ENCODE data around the gene HPN. TPM values are rescaled to one million over a fixed set of nuclear protein-coding genes. Genes with fewer than 3 reads are reported as not detected.

Gene HPN
- total and polyA plus RNA-seq, 2 donors (not counting 3 experiments of a cell fraction or from before 2014, with no cell fraction given) = 0.10 TPM; not detected in 1

DNA sequence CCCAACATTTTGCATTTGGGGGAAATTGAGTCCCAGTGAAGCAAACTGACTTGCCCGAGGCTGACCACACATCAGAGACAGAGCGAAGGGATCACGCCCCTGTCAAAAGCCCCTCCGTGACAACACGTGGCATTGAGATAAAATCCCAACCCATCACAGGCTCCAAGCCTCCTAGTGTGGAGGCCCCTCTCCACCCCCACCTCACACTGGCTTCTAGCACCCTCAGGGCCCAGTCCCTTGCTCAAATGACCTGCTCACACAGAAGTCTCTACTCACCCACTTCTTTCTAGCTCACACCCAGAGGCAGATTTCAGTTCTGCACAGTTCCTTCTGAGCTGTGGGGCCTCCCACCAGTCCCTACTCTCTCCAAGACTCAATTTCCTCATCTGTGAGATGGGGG lies 10.3 kb downstream of the HPN start:
- TF ChIP-seq JUN (IDR thresholded peaks at IDR 0.05; ENCODE audit: borderline replicate concordance, insufficient read depth, insufficient read length, low read depth) = no peak
- TF ChIP-seq, protein P1, sequence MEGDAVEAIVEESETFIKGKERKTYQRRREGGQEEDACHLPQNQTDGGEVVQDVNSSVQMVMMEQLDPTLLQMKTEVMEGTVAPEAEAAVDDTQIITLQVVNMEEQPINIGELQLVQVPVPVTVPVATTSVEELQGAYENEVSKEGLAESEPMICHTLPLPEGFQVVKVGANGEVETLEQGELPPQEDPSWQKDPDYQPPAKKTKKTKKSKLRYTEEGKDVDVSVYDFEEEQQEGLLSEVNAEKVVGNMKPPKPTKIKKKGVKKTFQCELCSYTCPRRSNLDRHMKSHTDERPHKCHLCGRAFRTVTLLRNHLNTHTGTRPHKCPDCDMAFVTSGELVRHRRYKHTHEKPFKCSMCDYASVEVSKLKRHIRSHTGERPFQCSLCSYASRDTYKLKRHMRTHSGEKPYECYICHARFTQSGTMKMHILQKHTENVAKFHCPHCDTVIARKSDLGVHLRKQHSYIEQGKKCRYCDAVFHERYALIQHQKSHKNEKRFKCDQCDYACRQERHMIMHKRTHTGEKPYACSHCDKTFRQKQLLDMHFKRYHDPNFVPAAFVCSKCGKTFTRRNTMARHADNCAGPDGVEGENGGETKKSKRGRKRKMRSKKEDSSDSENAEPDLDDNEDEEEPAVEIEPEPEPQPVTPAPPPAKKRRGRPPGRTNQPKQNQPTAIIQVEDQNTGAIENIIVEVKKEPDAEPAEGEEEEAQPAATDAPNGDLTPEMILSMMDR (IDR thresholded peaks at IDR 0.05; ENCODE audit: extremely low read depth in 1 of 2, insufficient read depth in 1 of 2, low read depth in 1 of 2, low read length in 2 of 2) = no peak
- CTCF ChIA-PET = interaction anchor here (1.4 kb wide), 1 partner anchor 14 kb away, joined by 3 read pairs; no protein-coding TSS in a partner anchor

GRCh38 chr19:35052599-35053190 lies 11.2 kb downstream of the HPN start:
- ChIA-PET POLR2A (no interaction called here), CTCF (interaction anchor here (4.4 kb wide), 1 partner anchor 9 kb away, joined by 35 read pairs; no protein-coding TSS in a partner anchor)
- H3K9me1 ChIP-seq (replicated peaks; ENCODE audit: control insufficient read depth, extremely low read depth, insufficient read depth, low read length) = no peaks in the 10 kb centered on the region
- no peak overlapping the region for H3K9ac ChIP-seq (replicated peaks; ENCODE audit: extremely low read depth, insufficient read depth, low read length)
- no TSS peak for BruUV-seq (replicated peaks)
- TF ChIP-seq JUN (IDR thresholded peaks at IDR 0.05; ENCODE audit: borderline replicate concordance, insufficient read depth, insufficient read length, low read depth) (no peak), GATA2 (IDR thresholded peaks at IDR 0.05; ENCODE audit: insufficient read depth, insufficient read length, low read depth, low read length) (no peak)
- DNase-seq (ENCODE audit: low read depth, low spot score) = no peak
- no peak overlapping the region for H3K27ac ChIP-seq (ENCODE audit: insufficient read depth, low read depth, low read length)
- H2AFZ ChIP-seq (ENCODE audit: low read depth, low read length) = no peak overlapping the region
- H3K4me2 ChIP-seq (ENCODE audit: insufficient read depth, low read length) = no peak overlapping the region
- H3K9me3 ChIP-seq (replicated peaks; ENCODE audit: control insufficient read depth, insufficient read depth, low read length) = no peaks in the 10 kb centered on the region
- no peaks in the 10 kb centered on the region for H3K36me3 ChIP-seq (ENCODE audit: control insufficient read depth in 2 of 2, extremely low read depth in 1 of 2, insufficient read depth in 2 of 2, low read length in 2 of 2)
- intact Hi-C loops (cut with micrococcal nuclease) (no loop called here), dilution Hi-C loops (cut with MboI; ENCODE audit: extremely low pct_ligation_motif_present, low sequenced_read_pairs) (no loop called here)
- H3K27me3 ChIP-seq (ENCODE audit: control insufficient read depth in 2 of 2, insufficient read depth in 2 of 2, low read length in 2 of 2) = peaks cover 0 to 3% of the 10 kb centered on the region in 2 experiments
- no peaks in the 10 kb centered on the region for H3K79me2 ChIP-seq (ENCODE audit: control insufficient read depth, insufficient read depth, low read length)
- no peak overlapping the region for H3K4me3 ChIP-seq (replicated peaks in 1 of 3; ENCODE audit: insufficient read depth in 1 of 3, low read depth in 1 of 3, low read length in 3 of 3)
- H3K4me1 ChIP-seq (ENCODE audit: control insufficient read depth, extremely low read depth, insufficient read depth, low read length) = no peaks in the 10 kb centered on the region
- H4K20me1 ChIP-seq (replicated peaks; ENCODE audit: control insufficient read depth, extremely low read depth, insufficient read depth, low read length) = no peaks in the 10 kb centered on the region
- FAIRE-seq = no peak

More for the DNA sequence above, 10.3 kb downstream of the HPN start:
- dilution Hi-C loops (cut with MboI; ENCODE audit: extremely low pct_ligation_motif_present, low sequenced_read_pairs) = no loop called here
- BruUV-seq (replicated peaks) = no TSS peak
- no peak for FAIRE-seq
- H3K9me3 ChIP-seq (replicated peaks; ENCODE audit: control insufficient read depth, insufficient read depth, low read length) = no peaks in the 10 kb centered on the region
- no peaks in the 10 kb centered on the region for H3K4me1 ChIP-seq (ENCODE audit: control insufficient read depth, extremely low read depth, insufficient read depth, low read length)
- POLR2A ChIA-PET = no interaction called here
- no peak overlapping the region for H3K9ac ChIP-seq (replicated peaks; ENCODE audit: extremely low read depth, insufficient read depth, low read length)
- H3K4me3 ChIP-seq (replicated peaks in 1 of 3; ENCODE audit: insufficient read depth in 1 of 3, low read depth in 1 of 3, low read length in 3 of 3) = no peak overlapping the region
- no peaks in the 10 kb centered on the region for H3K36me3 ChIP-seq (ENCODE audit: control insufficient read depth in 2 of 2, extremely low read depth in 1 of 2, insufficient read depth in 2 of 2, low read length in 2 of 2)
- H3K27me3 ChIP-seq (ENCODE audit: control insufficient read depth in 2 of 2, insufficient read depth in 2 of 2, low read length in 2 of 2) = peaks cover 0 to 3% of the 10 kb centered on the region in 2 experiments
- H3K9me1 ChIP-seq (replicated peaks; ENCODE audit: control insufficient read depth, extremely low read depth, insufficient read depth, low read length) = no peaks in the 10 kb centered on the region
- no peak overlapping the region for H3K27ac ChIP-seq (ENCODE audit: insufficient read depth, low read depth, low read length)
- H2AFZ ChIP-seq (ENCODE audit: low read depth, low read length) = no peak overlapping the region
- H4K20me1 ChIP-seq (replicated peaks; ENCODE audit: control insufficient read depth, extremely low read depth, insufficient read depth, low read length) = no peaks in the 10 kb centered on the region
- no peak overlapping the region for H3K4me2 ChIP-seq (ENCODE audit: insufficient read depth, low read length)
- DNase-seq (ENCODE audit: low read depth, low spot score) = no peak
- H3K79me2 ChIP-seq (ENCODE audit: control insufficient read depth, insufficient read depth, low read length) = no peaks in the 10 kb centered on the region
- intact Hi-C loops (cut with micrococcal nuclease) = no loop called here
